ENCODE data around the gene PGAP2. TPM values are rescaled to one million over a fixed set of nuclear protein-coding genes. Genes with fewer than 3 reads are reported as not detected.
A peak's percentile ranks its signal among the peaks of the same experiment; 100 is the strongest.

Gene PGAP2
- total RNA-seq, 1 donor from 2014 or later = 7.1 TPM

DNA sequence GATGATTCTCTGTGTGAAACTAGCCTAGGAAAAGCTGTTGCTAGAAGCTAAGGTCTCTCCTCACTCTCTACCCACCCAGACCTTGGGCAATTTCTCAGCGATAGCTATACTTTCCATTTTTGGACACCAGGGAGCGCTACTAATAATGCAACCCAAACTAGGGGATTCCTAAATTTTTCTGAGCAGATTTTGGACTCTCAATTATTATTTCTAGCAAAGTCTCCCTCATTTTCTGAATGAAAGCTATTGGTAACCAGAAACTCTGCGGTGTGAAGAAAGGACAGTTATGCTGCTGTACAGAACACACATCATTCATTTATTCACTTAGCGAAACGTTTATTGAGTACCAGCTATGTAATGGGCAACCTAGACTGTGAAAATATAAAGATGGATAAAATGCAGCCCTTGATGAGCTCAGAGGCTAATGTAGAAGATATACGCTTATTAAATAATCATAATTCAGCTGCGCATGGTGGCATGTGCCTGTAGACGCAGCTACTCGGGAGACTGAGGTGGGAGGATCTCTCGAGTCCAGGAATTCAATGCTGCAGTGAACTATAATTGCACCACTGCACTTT, 41.0 kb downstream of the PGAP2 start:
- Histone ChIP-seq H3K4me1 (no peaks in the 10 kb centered on the region), H3K4me3 (no peak overlapping the region), H3K27ac (no peak overlapping the region), H3K9me3 (no peaks in the 10 kb centered on the region), H3K36me3 (no peaks in the 10 kb centered on the region), H3K27me3 (no peaks in the 10 kb centered on the region)
- intact Hi-C loops (cut with DNase I) = loop anchor here (1.0 kb wide), 1 partner anchor 223 kb away; no protein-coding TSS in a partner anchor
- no peak for DNase-seq (ENCODE audit: low spot score in 2 of 2)
- TF ChIP-seq CTCF (IDR thresholded peaks at IDR 0.05) = peak; percentile 46 to 68 (median 64)

DNA sequence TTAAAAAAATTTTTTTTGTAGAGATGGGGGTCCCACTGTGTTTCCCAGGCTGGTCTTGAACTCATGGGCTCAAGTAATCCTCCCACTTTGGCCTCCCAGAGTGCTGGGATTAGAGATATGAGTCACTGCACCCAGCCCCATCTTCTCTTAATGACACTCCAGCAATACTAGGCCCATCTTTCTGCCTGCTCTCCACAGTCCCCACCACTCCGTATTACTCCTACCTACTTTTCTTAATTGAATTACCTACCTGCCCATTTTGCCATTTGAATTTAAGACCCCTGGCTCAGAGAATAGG, 45.1 kb downstream of the PGAP2 start:
- Histone ChIP-seq H3K4me1 (peaks cover 2 to 17% of the 10 kb centered on the region in 2 donors), H3K27ac (no peak overlapping the region)

DNA sequence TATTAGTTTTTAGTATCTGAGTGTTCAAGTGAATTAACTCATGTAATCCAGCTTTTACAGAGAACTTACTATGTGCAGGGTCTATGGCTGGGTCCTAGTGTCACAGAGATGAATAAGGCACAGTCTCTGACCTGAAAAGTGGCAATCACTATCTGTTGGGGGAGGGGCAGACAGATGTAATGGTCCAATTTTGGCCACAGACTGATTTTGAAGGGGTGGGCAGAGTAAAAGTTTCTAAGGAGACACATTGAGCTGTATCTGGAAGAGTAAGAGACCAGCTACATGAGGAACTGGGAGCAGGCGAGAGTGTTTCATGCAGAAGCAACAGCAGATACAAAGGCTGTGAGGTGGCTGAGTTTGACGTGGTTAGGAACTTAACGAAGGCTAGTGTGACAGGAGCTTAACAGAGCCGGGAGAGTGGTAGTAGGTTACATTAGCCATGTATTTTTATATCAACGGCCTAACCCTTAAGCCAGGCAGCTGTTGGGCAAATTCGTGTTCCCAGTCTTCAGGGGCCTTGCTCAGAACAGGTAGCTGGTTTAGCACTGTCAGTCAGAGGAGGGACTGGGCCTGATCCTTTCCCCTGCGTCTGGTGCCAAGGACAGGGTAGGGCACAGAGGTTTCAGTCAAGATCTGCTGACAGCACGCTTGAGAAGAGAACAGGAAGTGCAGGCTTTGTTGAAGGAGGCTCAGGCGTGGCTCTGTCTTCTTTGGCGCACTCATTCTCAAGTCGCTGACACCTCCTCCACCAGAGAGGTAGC, 45.7 kb downstream of the PGAP2 start:
- intact Hi-C loops (cut with DNase I) = loop anchor here (2.0 kb wide), 1 partner anchor 89 kb away; no protein-coding TSS in a partner anchor
- Histone ChIP-seq H3K9me3 (no peaks in the 10 kb centered on the region), H3K27ac (peak overlapping the region; percentile 94 to 97), H3K36me3 (no peaks in the 10 kb centered on the region), H3K27me3 (no peaks in the 10 kb centered on the region), H3K4me1 (peaks cover 6 to 23% of the 10 kb centered on the region in 2 donors), H3K4me3 (peak overlapping the region in 1 of 2 donors; percentile 81)
- TF ChIP-seq CTCF (IDR thresholded peaks at IDR 0.05) = no peak
- peak in 1 of 2 donors; percentile 71 for DNase-seq (ENCODE audit: low spot score in 2 of 2)

More for the DNA sequence above, 45.1 kb downstream of the PGAP2 start:
- H3K36me3 ChIP-seq = no peaks in the 10 kb centered on the region
- H3K4me3 ChIP-seq = no peak overlapping the region
- H3K9me3 ChIP-seq = no peaks in the 10 kb centered on the region
- H3K27me3 ChIP-seq = no peaks in the 10 kb centered on the region
- no peak for TF ChIP-seq CTCF (IDR thresholded peaks at IDR 0.05)
- intact Hi-C loops (cut with DNase I) = no loop called here
- DNase-seq (ENCODE audit: low spot score in 2 of 2) = no peak

GRCh38 chr11:3854660-3854976, 46.3 kb downstream of the PGAP2 start:
- Histone ChIP-seq H3K4me3 (peak overlapping the region; percentile 81 to 96), H3K36me3 (no peaks in the 10 kb centered on the region), H3K9me3 (no peaks in the 10 kb centered on the region), H3K4me1 (peaks cover 10 to 28% of the 10 kb centered on the region in 2 donors), H3K27me3 (no peaks in the 10 kb centered on the region), H3K27ac (peak overlapping the region; percentile 94 to 97)
- DNase-seq (ENCODE audit: low spot score in 2 of 2) = no peak
- intact Hi-C loops (cut with DNase I) = loop anchor here (2.0 kb wide), 1 partner anchor 88 kb away; no protein-coding TSS in a partner anchor
- TF ChIP-seq CTCF (IDR thresholded peaks at IDR 0.05) = no peak

DNA sequence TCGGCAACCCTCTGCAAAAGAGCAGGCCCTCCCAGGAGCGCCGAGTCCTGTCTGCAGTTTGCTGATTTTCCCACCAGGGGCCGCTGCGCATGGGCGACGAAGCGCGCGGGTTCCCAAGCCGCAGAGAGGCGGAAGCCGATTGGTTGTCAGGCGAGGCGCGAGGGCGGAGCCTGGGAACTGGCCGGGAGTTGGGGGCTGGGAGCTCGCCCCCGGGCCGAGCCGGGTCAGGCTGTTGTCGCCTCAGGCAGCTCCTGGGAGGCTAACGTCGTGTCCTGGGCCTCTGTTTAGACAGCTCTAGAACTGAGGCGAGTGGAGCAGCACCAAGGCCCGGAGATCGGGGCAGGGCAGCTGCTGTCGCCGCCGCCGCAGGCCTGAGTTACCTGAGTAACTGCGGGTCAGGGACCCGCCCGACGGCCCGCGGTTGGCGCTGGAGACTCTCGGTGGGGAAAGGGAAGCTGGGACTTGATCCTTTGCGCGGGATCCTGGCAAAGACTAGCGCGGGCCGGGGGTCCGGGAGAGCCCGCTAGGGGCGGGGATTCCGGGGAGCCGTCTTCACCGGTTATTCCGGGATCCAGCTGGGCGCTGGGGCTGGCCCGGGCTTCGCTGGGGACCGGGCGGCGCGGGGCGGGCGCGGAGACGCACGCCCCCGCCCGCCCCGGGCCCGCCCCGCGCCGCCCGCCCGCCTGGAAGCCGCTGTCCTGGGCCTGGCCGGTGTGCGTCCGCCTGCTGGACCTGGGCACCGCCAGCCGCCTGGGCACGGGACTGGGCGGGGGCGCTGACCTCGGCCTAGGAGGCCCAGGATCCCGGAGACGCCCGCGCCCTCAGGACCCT, 46.8 kb downstream of the PGAP2 start, which contains the start of gene STIM1:
TSS of gene STIM1 (plus strand) at position 688 of the 831 bp plus-strand sequence. CDS start 607 bp downstream, outside the sequence.
- Histone ChIP-seq H3K4me1 (peaks cover 10 to 29% of the 10 kb centered on the region in 2 donors), H3K4me3 (peak within 1 kb of the TSS; percentile 81 to 96)
- intact Hi-C loops (cut with DNase I) = loop anchor here (1.0 to 2.0 kb wide), 3 partner anchors 88 to 239 kb away; partner anchors contain the start of gene RRM1

More for the DNA sequence above, 46.8 kb downstream of the PGAP2 start, which contains the start of gene STIM1:
- DNase-seq (ENCODE audit: low spot score in 2 of 2) = peak; percentile 80 to 97
- no peaks in the 10 kb centered on the region for H3K9me3 ChIP-seq
- H3K36me3 ChIP-seq = no peaks in the 10 kb centered on the region
- TF ChIP-seq CTCF (IDR thresholded peaks at IDR 0.05) = peak; percentile 97 to 99 (median 98)
- no peaks in the 10 kb centered on the region for H3K27me3 ChIP-seq
- peak within 1 kb of the TSS; percentile 94 to 97 for H3K27ac ChIP-seq
